ENCODE results near the gene TEAD1.

The TEAD1 gene

DNA sequence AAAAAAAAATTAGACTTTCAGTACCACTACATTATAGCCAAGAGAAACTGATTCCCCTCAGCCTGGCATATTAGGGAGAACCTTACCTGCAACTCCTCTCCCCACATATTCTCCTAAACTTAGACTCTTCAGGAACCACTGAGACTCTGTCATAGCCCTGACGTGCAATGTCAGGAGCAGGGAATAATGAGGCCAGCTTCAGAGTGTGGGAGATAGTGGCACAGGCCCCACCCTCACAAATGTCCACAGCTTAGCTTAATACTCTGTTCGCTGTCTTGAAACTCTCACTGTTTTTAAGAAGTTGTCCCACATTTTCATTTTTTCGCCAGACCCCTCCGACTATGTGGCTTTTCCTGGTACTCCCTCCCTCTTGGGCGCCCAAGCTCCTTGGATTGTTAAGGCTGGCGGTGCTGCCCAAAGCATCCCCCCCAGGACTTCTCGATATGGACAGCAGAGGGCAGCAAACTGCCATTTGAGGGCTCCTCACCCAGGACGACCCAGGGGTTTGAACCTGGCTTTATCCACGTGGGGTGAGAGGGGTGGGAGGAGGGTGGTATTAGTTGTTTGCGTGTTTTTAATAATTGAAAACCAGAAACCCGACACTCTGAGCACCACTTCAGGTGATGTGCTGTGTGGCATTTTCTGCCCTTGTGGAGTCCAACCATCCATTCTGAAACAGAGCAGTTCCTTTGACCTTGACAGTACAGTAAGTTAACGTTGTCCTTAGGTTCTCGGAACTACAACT is 289.7 kb downstream of the TEAD1 start:
- peak; percentile 6 to 44 (median 30) for DNase-seq

DNA sequence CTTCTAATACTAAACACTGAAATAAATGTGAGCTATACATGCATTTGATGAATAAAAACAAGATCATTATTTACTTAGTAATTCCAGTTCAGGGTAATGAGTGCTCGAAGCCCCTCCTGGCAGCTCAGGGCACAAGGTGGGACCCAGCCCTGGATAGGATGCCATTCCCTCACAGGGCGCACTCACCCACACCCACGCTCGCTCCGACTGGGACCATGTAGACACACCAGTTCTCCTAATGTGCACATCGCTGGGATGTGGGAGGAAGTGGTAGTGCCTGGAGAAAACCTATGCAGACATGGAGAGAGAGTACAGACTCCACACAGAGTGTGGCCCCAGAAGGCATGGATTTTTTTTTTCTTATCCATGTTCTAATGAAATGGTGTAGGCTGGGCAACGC is 290.4 kb downstream of the TEAD1 start:
- DNase-seq = no peak

GRCh38 chr11:12966002-12966401 is 291.8 kb downstream of the TEAD1 start:
- DNase-seq = no peak

DNA sequence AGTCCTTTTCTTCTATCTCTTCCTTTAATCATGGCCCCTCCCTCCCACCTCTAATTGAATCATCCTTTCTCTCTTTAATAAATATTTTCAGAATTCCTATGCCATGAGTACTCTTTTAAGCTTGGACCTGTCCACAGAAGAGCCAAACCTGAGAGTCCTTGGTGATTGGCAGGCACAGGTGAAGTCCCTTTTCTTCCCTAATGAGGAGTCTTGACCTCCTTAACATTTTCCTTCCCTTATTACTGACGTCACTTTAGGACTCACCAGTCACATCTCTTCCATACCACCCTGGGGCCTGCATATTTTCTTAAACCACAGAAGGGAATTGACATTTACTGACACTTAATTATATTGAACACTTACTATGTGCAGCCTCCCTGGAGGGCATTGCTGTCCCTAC is 293.9 kb downstream of the TEAD1 start:
- DNase-seq = no peak

GRCh38 chr11:12968826-12969225 is 294.6 kb downstream of the TEAD1 start:
- no peak for DNase-seq

DNA sequence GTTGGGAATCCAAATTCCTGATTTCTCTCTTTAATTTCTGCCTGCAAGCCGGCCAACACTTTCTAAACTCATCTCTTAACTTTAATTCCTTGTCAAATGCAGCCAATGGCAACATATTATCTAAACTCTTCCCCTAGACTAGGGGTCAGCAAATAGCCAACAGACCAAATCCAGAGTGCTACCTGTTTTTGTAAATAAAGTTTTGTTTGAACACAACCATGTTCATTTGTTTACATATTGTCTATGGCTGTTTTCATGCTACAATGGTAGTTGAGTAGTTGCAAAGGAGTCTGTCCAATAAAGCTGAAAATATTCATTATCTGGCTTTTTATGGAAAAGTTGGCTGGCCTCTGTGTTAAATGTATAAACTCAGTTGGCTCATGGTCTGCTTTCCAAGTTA is 297.7 kb downstream of the TEAD1 start:
- DNase-seq = no peak

- DNase-seq = no peak
These were observed 299.4 kb downstream of the TEAD1 start for GRCh38 chr11:12973528-12974181.

GRCh38 chr11:12975195-12975594 is 301.0 kb downstream of the TEAD1 start:
- DNase-seq = no peak

GRCh38 chr11:12979928-12980689 is 305.9 kb downstream of the TEAD1 start:
- no peak for DNase-seq

- DNase-seq = no peak
These were observed 307.7 kb downstream of the TEAD1 start for GRCh38 chr11:12981676-12982522.

DNA sequence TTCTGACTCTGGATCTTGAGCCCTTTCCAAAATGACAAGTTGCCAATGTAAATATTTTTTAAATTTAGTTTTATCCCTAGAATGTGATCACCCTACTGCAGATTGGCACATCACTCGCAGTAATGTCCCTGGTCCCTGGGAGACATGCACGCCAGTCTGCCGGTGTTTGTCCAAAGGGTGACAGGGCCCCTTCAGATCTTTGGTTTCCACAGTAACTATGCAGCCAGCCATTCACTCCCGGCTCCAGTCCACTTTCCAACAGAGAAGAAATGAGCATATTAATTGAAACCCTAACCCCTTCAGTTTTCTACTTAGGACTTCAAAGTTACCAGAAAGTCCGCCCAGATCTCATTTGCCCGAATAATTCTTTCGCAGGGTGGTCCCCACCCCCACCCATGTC is 309.1 kb downstream of the TEAD1 start:
- DNase-seq = no peak

GRCh38 chr11:12986194-12986898 is 312.1 kb downstream of the TEAD1 start:
- no peak for DNase-seq

GRCh38 chr11:12989428-12990161 is 315.4 kb downstream of the TEAD1 start:
- no peak for DNase-seq

GRCh38 chr11:12990162-12990480 is 315.9 kb downstream of the TEAD1 start:
- DNase-seq = no peak

GRCh38 chr11:12991426-12991825 is 317.2 kb downstream of the TEAD1 start:
- no peak for DNase-seq

GRCh38 chr11:12993626-12994025 is 319.4 kb downstream of the TEAD1 start:
- DNase-seq = no peak
